ENCODE results near the gene RAB6A. TPM values are rescaled to one million over a fixed set of nuclear protein-coding genes. Genes with fewer than 3 reads are reported as not detected.

The RAB6A gene
- total RNA-seq, 1 donor = 158 TPM

DNA sequence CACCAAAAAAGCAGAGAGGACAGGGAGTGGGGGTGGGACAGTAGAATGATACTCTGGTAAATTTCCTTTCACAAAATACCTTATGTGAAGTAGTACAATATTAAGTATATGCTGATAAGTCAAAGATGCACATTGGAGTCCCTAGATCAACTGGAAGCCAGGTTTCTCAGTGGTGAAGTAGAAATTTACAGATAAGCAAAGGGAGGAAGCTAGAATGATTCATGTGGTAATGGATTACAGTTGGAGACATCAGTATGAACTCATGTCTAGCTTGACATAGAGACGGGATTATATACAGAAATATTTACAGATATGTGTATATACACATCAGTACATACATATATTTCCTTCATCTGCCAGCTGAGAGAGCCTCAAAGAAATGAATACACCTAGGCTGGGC lies 93.0 kb downstream of the RAB6A start:
- no peak overlapping the region for H3K4me3 ChIP-seq (ENCODE audit: low read depth, low read length)
- DNase-seq (ENCODE audit: low read depth) = no peak
- TF ChIP-seq, protein P1, sequence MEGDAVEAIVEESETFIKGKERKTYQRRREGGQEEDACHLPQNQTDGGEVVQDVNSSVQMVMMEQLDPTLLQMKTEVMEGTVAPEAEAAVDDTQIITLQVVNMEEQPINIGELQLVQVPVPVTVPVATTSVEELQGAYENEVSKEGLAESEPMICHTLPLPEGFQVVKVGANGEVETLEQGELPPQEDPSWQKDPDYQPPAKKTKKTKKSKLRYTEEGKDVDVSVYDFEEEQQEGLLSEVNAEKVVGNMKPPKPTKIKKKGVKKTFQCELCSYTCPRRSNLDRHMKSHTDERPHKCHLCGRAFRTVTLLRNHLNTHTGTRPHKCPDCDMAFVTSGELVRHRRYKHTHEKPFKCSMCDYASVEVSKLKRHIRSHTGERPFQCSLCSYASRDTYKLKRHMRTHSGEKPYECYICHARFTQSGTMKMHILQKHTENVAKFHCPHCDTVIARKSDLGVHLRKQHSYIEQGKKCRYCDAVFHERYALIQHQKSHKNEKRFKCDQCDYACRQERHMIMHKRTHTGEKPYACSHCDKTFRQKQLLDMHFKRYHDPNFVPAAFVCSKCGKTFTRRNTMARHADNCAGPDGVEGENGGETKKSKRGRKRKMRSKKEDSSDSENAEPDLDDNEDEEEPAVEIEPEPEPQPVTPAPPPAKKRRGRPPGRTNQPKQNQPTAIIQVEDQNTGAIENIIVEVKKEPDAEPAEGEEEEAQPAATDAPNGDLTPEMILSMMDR (IDR thresholded peaks at IDR 0.05; ENCODE audit: insufficient read depth, low read length) = no peak

DNA sequence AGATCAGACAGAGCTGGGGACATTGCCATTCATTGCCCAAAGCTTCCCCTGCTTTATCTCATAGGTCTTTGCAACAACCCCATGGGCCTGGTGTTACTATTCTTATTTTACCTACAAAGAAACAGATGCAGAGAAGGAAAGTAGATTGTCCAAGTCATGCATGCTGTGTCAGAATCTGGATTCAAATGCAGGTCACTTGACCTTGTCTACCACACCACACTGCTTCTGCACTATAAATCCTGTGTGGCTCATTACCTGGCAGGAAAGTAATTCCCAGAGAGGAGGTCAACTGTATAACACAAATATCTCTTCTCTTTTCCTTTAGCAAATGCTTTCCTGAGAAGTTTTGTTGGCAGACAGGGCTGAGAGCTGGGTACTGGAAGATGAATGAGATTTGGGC lies 96.0 kb downstream of the RAB6A start:
- no peak for DNase-seq (ENCODE audit: low read depth)
- H3K4me3 ChIP-seq (ENCODE audit: low read depth, low read length) = no peak overlapping the region
- TF ChIP-seq, protein P1 (IDR thresholded peaks at IDR 0.05; ENCODE audit: insufficient read depth, low read length) = no peak

DNA sequence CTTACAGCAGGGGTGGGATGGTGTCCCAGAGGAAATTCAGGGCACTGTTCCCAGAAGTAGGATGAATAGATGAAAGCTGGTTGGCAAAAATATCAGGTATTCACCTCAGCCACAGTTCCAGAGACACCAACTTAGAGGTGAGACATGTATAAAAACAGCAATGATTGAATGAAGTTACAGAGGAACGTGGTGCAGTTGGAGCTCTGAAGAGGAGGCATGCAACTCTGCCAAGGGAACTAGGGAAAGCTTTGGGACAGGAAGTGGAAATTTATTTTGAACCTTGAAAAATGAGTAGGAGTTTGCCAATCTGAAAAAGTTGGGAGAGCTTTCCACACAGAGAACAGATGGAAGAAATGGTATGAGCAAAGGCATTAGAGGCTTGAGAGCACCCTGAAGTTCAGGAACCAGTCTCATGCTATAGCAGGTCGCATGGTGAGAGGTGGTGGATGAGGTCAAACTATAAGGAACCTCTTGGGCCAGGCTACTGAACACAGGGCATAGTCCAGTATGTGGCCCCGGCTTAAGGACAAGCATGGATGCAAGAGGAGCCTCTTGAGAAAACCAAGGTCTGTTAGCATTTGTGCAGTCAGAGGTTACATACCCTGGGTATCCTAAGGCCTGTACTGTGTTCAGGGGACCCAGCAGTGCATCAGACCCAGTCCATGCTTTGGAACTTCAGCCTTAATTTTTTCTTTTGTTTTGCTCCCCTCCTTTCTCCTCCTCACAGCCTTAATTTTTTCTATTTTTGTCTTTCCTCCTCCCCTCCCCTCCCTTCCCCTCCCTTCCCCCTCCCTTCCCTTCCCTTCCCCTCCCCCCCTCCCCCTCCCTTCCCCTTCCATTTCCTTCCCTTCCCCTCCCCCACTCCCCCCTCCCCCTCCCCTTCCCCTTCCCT lies 97.0 kb downstream of the RAB6A start:
- no peak overlapping the region for H3K4me3 ChIP-seq (ENCODE audit: low read depth, low read length)
- no peak for DNase-seq (ENCODE audit: low read depth)
- TF ChIP-seq, protein P1 (IDR thresholded peaks at IDR 0.05; ENCODE audit: insufficient read depth, low read length) = no peak

DNA sequence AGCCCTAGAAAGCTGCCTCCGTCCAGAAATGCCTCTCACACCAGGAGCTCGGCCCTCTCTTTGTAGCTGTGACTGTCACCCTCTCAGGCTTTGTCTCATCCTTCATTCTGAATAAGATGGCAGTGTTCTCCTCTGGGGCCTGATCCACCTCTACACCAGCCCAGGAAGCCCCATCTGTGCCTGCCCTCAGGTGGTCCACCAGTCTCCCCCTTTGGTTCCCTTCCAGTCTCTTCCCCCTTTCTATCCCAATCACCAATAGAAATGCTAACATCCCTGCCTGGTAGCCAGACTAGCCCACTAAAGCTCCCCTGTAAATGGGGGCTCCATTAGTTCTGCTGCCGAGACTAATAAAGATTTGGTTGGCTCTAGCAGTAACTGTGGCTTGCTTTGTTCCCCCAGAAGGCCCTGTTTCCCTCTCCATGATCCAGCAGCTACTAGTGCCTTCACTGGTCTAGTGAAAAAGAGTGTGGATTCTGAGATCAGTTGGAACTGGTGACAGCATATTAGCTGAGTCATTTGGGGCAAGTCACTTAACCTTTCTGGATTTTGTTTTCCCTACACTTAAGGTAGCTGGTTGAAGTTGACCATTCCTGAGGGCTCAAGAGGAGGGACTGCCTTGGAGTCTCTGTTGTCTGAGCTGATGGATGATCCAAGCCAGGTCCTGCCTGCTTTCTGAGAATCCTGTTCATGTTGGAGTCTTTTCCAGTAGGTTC lies 98.3 kb downstream of the RAB6A start:
- DNase-seq (ENCODE audit: low read depth) = peak; percentile 15
- no peak overlapping the region for H3K4me3 ChIP-seq (ENCODE audit: low read depth, low read length)
- TF ChIP-seq, protein P1 (IDR thresholded peaks at IDR 0.05; ENCODE audit: insufficient read depth, low read length) = no peak

DNA sequence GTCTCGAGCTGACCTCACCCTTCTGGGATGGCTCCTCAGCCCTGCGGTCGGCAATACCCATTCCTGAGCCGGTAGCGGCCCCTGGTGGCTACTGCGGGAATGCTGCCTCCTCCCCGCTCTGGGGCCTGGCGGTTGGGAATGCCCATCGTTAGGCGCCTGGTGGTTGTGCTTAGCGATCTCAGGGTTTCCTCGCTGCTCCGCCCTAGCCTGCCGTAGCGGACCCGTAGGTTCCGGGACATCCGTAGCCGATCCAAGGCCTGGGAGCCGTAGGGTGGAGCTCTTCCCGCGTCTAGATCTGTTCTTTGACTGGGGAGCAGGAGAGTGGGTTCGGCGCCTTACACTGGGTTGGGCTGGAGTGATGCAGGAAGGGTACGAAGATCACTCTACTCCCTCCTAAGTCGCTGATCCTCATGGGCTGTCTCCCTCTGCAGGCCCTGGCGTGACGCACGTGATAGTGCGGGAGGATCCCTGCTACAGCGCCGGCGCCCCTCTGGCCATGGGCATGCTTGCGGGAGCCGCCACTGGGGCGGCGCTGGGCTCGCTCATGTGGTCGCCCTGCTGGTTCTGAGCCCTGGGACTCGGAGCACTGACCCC lies 99.7 kb downstream of the RAB6A start:
- peak overlapping the region; percentile 56 for H3K4me3 ChIP-seq (ENCODE audit: low read depth, low read length)
- TF ChIP-seq, protein P1 (IDR thresholded peaks at IDR 0.05; ENCODE audit: insufficient read depth, low read length) = peak; percentile 98
- peak; percentile 83 for DNase-seq (ENCODE audit: low read depth)

DNA sequence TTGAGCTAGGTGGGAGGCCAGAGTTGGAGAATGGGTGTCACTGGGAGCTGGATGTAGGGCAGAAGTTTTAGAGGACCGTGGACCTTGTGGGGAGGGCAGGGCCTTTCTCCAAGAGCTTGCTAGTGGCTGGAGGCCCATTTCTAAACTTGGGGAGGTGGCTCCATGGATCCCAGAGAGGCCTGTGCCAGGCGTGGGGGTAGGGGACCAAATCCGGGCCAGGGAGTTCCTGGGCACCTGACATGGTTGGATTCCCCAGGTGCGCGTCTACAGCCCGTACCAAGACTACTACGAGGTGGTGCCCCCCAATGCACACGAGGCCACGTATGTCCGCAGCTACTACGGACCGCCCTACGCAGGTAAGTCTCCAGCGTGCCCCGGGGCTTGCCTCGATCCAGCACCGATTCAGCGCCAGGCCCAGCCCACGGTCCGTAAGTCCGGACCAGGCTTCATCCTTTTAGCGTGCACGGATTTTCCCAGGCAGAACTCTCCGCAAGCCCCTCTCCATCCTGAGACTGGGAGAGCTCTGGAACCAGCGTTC lies 100.3 kb downstream of the RAB6A start:
- H3K4me3 ChIP-seq (ENCODE audit: low read depth, low read length) = peak overlapping the region; percentile 56
- TF ChIP-seq, protein P1 (IDR thresholded peaks at IDR 0.05; ENCODE audit: insufficient read depth, low read length) = no peak
- DNase-seq (ENCODE audit: low read depth) = no peak

Measured in fibroblast of the aortic adventitia (primary cell).